Activated T-cell treated with anti-CD3 and anti-CD28 coated beads, Interleukin-2, amount 50 U/mL, for 4 hours (primary cell): ENCODE measurements around the gene SSC5D. TPM values are rescaled to one million over a fixed set of nuclear protein-coding genes. Genes with fewer than 3 reads are reported as not detected.

Experiments used
- ATAC-seq, 2 donors: fragments of 200-7000 bp; cut with Tn5 transposase; one replicate each; pipeline ENCODE4 v1.10.0; 2021
- DNase-seq: peaks from one replicate; pipeline ENCODE4 v3.0.0-alpha.2; 2020
- H3K27me3 Mint-ChIP-seq: one replicate; pipeline ENCODE4 v1.8.0; 2021; ENCODE audit warnings: low read depth, mixed read lengths
- H3K36me3 Mint-ChIP-seq: one replicate; pipeline ENCODE4 v1.8.0; 2022; ENCODE audit warnings: mixed read lengths; ENCODE audit not compliant: insufficient read depth
- H3K4me1 Mint-ChIP-seq: one replicate; pipeline ENCODE4 v1.8.0; 2021; ENCODE audit warnings: low read depth, mixed read lengths
- H3K4me3 Mint-ChIP-seq: one replicate; pipeline ENCODE4 v1.8.0; 2021; ENCODE audit warnings: mild to moderate bottlenecking, moderate library complexity, mixed read lengths
- H3K9me3 Mint-ChIP-seq: one replicate; pipeline ENCODE4 v1.8.0; 2021; ENCODE audit warnings: mixed read lengths
- total RNA-seq, 3 donors: library from RNA; stranded (reverse); gene quantifications; one replicate each; pipeline ENCODE4 v1.2.1, GENCODE V29; 2021

SSC5D gene
- total RNA-seq, 3 donors from 2014 or later, result 0.29 to 0.66 (median 0.38) TPM

DNA sequence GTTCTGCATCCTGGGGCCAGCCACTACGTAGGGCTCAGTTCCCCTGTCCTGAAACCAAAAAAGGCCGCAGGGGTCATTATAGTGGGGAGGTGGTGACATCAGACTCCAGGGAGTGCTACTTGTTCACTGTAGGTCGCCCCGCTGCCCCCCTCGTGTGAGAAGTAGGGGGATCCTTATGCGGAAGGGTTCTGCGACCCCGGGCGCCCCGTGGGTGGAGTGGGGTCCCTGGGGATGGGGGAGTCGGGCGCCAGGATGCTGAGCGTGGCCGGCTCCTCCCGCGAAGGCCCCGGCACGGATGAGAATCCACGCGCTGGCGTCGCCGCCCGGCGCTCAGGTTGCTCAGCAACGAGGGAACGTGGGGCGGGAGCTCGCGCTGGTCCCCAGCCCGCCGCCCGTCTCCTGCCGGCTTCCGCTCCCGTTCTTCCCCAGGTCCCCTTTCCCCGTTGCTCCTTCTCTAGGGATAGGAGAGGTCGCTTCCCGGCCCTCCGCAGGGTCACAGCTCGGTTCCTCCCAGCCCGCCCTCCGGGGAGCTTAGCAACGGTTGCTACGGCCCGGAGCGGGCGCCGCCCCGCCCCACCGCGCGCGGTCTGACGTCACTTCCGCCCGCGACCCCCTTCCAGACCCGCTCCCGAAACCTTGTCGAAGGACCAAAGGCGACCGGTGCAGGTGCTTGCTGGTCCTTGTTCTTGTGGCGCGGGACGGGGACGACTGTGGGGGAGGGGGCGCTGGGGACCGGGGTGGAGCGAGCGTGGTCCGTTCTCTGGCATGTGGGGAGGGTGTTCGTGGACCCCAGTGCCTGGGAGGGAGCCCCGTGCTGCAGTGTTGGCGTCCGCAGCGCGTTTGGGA, 3.4 kb upstream of the SSC5D start, which contains the start of gene NAT14:
Gene NAT14 (plus strand): TSS at position 596 of the 846 bp plus-strand sequence. CDS start 521 bp downstream, outside the sequence.
- no peaks in the 10 kb centered on the region for H3K9me3 Mint-ChIP-seq
- peak within 1 kb of the TSS; percentile 79 for H3K4me3 Mint-ChIP-seq
- DNase-seq, result peak; percentile 47
- no peaks in the 10 kb centered on the region for H3K27me3 Mint-ChIP-seq
- peak; percentile 78 to 82 for ATAC-seq
- H3K36me3 Mint-ChIP-seq, result peaks cover 2% of the 10 kb centered on the region
- peaks cover 18% of the 10 kb centered on the region for H3K4me1 Mint-ChIP-seq

- ATAC-seq (peak in 1 of 2 donors; percentile 4), DNase-seq (no peak)
- Mint-ChIP-seq H3K9me3 (no peaks in the 10 kb centered on the region), H3K4me1 (peaks cover 15% of the 10 kb centered on the region), H3K4me3 (peak overlapping the region; percentile 79), H3K36me3 (peaks cover 2% of the 10 kb centered on the region), H3K27me3 (no peaks in the 10 kb centered on the region)
Measured at GRCh38 chr19:55485439-55486011, 2.7 kb upstream of the SSC5D start.

DNA sequence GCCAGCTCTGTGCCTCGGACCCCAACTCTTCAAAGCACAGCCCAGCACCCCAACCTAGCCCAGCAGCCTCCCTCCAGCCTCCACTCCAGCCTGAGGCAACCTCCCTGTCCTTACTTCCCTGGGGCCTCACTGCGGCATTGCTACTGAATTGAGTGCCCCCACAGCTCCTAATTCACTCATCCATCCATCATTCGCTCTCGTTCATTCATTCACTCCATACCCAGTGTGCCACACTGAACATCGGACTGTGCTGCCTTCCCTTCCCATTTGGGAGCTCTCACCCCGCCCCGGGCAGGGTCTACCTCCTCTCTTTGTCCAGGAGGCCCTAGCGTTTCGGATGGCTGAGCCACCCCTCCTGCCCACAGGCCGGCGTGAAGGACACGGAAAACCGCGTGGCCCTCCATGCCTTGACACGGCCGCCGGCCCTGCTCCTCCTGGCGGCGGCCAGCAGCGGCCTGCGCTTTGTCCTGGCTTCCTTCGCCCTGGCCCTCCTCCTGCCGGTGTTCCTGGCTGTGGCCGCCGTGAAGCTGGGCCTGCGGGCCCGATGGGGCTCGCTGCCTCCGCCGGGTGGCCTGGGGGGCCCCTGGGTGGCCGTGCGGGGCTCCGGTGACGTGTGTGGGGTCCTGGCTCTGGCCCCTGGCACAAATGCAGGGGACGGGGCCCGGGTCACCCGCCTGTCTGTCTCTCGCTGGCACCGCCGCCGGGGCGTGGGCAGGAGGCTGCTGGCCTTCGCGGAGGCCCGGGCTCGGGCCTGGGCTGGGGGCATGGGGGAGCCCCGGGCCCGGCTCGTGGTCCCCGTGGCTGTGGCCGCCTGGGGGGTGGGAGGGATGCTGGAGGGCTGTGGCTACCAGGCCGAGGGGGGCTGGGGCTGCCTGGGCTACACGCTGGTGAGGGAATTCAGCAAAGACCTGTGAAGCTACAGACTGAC, 1.9 kb upstream of the SSC5D start:
- Mint-ChIP-seq H3K9me3 (no peaks in the 10 kb centered on the region), H3K36me3 (peaks cover 1% of the 10 kb centered on the region), H3K4me1 (peaks cover 15% of the 10 kb centered on the region), H3K27me3 (no peaks in the 10 kb centered on the region), H3K4me3 (peak overlapping the region; percentile 76)
- no peak for DNase-seq
- no peak for ATAC-seq

GRCh38 chr19:55486971-55487923, 989 bp upstream of the SSC5D start:
- H3K36me3 Mint-ChIP-seq, result no peaks in the 10 kb centered on the region
- no peaks in the 10 kb centered on the region for H3K9me3 Mint-ChIP-seq
- peaks cover 2% of the 10 kb centered on the region for H3K27me3 Mint-ChIP-seq
- ATAC-seq (peak; percentile 36), DNase-seq (peak; percentile 54)
- H3K4me3 Mint-ChIP-seq, result peak overlapping the region; percentile 64
- H3K4me1 Mint-ChIP-seq, result peaks cover 15% of the 10 kb centered on the region

DNA sequence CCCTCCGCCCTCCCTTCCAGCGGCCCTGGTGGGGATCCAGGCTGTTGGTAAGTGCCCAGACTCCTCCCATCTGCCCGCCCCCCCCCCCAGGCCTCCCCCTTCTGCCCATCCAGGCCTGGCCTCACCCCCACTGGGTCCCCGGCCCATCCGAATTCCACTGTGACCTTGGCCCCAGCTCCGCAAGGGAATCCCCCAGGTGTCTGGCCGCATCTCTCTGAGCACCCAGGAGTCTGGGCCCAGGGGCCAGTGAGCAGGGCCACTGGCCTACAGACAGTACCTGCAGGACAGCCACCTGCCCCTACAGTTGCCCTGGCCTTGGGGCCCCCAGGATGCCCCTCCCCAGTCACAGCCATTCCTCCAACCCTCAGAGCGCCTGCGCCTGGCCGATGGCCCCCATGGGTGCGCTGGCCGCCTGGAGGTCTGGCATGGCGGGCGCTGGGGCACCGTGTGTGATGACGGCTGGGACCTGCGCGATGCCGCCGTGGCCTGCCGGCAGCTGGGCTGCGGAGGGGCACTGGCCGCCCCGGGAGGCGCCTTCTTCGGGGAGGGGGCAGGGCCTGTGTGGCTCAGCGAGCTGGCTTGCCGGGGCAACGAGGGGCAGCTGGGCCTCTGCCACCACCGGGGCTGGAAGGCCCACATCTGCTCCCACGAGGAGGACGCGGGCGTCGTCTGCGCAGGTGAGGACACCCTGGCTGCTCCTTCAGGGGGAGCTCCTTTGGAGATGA, 912 bp downstream of the SSC5D start:
- H3K4me3 Mint-ChIP-seq, result no peak overlapping the region
- ATAC-seq, result no peak
- H3K9me3 Mint-ChIP-seq, result no peaks in the 10 kb centered on the region
- DNase-seq, result no peak
- H3K36me3 Mint-ChIP-seq, result no peaks in the 10 kb centered on the region
- peaks cover 15% of the 10 kb centered on the region for H3K4me1 Mint-ChIP-seq
- H3K27me3 Mint-ChIP-seq, result peaks cover 7% of the 10 kb centered on the region

- H3K36me3 Mint-ChIP-seq, result no peaks in the 10 kb centered on the region
- no peak for ATAC-seq
- H3K27me3 Mint-ChIP-seq, result peaks cover 7% of the 10 kb centered on the region
- no peaks in the 10 kb centered on the region for H3K9me3 Mint-ChIP-seq
- no peak for DNase-seq
- H3K4me1 Mint-ChIP-seq, result peaks cover 13% of the 10 kb centered on the region
- no peak overlapping the region for H3K4me3 Mint-ChIP-seq
Measured at GRCh38 chr19:55489711-55490477, 1.7 kb downstream of the SSC5D start.

DNA sequence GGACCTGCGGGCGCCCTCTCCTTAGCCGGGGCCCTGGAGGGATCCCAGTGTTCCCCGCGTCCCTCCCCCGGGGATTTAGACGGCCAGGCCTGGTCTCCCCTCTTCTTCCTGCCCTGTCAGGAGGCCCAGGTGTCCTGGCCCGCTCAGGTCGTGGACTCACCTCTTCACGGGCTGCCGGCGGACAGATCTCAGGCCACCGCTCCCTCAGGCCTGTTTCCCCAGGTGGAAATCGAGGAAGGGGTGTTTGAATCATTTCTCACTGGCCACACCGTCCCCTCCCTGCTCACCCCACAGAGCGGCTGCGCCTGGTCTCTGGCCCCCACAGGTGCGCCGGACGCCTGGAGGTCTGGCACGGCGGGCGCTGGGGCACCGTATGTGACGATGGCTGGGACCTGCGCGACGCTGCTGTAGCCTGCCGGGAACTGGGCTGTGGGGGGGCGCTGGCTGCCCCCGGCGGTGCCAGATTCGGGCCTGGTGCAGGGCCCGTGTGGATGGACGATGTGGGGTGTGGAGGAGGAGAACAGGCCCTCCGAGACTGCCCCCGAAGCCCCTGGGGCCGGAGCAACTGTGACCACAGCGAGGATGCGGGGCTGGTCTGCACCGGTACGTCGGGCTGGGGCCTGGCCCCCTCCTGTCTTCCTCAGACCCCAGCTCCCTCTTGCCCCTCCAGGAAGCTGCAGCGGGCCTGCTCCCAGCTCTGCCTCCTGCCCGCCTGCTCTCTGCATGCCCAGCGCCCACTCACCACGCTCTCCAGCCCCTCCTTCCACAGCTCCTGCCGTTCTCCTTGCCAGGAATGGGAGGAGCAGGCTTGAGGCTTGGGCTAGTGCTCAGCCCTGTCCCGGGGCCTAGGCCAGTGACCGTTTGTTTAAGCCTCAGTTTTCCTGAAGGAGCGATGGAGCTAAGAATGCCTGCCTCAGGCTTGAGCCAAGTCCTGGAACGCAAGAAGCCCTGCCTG, 2.5 kb downstream of the SSC5D start:
- H3K36me3 Mint-ChIP-seq, result no peaks in the 10 kb centered on the region
- H3K27me3 Mint-ChIP-seq, result peaks cover 7% of the 10 kb centered on the region
- no peaks in the 10 kb centered on the region for H3K9me3 Mint-ChIP-seq
- ATAC-seq, result no peak
- no peak overlapping the region for H3K4me3 Mint-ChIP-seq
- peaks cover 13% of the 10 kb centered on the region for H3K4me1 Mint-ChIP-seq
- no peak for DNase-seq

- Mint-ChIP-seq H3K4me1 (peaks cover 9% of the 10 kb centered on the region), H3K36me3 (no peaks in the 10 kb centered on the region)
Measured at GRCh38 chr19:55491546-55492360, 3.5 kb downstream of the SSC5D start.

GRCh38 chr19:55492362-55492944, 4.2 kb downstream of the SSC5D start:
- Mint-ChIP-seq H3K4me3 (no peak overlapping the region), H3K9me3 (no peaks in the 10 kb centered on the region), H3K27me3 (peaks cover 7% of the 10 kb centered on the region), H3K36me3 (no peaks in the 10 kb centered on the region), H3K4me1 (peaks cover 3% of the 10 kb centered on the region)
- ATAC-seq (no peak), DNase-seq (no peak)

More at GRCh38 chr19:55491546-55492360, 3.5 kb downstream of the SSC5D start:
- no peak for DNase-seq
- peaks cover 7% of the 10 kb centered on the region for H3K27me3 Mint-ChIP-seq
- H3K4me3 Mint-ChIP-seq, result no peak overlapping the region
- ATAC-seq, result no peak
- no peaks in the 10 kb centered on the region for H3K9me3 Mint-ChIP-seq

- DNase-seq (no peak), ATAC-seq (no peak)
- Mint-ChIP-seq H3K36me3 (no peaks in the 10 kb centered on the region), H3K27me3 (peaks cover 7% of the 10 kb centered on the region), H3K4me3 (no peak overlapping the region), H3K4me1 (no peaks in the 10 kb centered on the region), H3K9me3 (no peaks in the 10 kb centered on the region)
Measured at GRCh38 chr19:55493052-55493644, 4.9 kb downstream of the SSC5D start.
